Measurements from ENCODE around the gene F13A1. TPM values are rescaled to one million over a fixed set of nuclear protein-coding genes. Genes with fewer than 3 reads are reported as not detected.

The F13A1 gene
- total RNA-seq, 3 donors from 2014 or later = 11.8 to 134 (median 96.5) TPM

DNA sequence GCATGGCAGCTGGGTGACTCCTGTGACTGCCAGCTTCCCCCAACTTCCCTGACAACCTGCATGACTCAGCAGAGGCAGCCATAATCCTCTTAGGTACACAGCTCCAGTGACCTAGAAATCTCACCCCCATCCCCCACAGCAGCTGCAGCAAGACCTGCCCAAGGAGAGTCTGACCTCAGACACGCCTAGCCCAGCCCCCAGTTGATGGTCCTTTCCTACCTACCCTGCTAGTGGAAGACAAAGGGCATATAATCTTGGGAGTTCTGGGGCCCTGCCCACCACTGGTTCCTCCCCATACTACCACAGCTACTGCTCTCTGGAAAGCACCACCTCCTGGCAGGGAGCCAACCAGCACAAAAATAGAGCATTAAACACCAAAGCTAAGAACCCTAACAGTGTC, 90.2 kb downstream of the F13A1 start:
- Histone ChIP-seq H3K36me3 (ENCODE audit: low read depth) (no peaks in the 10 kb centered on the region), H3K4me3 (no peak overlapping the region), H3K4me1 (ENCODE audit: low read depth) (no peaks in the 10 kb centered on the region), H3K9me3 (no peaks in the 10 kb centered on the region)
- peak; percentile 85 to 94 (median 85) for DNase-seq
- ATAC-seq = peak; percentile 79
- intact Hi-C loops (cut with DNase I, micrococcal nuclease) = no loop called here
- TF ChIP-seq, protein P1, sequence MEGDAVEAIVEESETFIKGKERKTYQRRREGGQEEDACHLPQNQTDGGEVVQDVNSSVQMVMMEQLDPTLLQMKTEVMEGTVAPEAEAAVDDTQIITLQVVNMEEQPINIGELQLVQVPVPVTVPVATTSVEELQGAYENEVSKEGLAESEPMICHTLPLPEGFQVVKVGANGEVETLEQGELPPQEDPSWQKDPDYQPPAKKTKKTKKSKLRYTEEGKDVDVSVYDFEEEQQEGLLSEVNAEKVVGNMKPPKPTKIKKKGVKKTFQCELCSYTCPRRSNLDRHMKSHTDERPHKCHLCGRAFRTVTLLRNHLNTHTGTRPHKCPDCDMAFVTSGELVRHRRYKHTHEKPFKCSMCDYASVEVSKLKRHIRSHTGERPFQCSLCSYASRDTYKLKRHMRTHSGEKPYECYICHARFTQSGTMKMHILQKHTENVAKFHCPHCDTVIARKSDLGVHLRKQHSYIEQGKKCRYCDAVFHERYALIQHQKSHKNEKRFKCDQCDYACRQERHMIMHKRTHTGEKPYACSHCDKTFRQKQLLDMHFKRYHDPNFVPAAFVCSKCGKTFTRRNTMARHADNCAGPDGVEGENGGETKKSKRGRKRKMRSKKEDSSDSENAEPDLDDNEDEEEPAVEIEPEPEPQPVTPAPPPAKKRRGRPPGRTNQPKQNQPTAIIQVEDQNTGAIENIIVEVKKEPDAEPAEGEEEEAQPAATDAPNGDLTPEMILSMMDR (IDR thresholded peaks at IDR 0.05) = no peak

DNA sequence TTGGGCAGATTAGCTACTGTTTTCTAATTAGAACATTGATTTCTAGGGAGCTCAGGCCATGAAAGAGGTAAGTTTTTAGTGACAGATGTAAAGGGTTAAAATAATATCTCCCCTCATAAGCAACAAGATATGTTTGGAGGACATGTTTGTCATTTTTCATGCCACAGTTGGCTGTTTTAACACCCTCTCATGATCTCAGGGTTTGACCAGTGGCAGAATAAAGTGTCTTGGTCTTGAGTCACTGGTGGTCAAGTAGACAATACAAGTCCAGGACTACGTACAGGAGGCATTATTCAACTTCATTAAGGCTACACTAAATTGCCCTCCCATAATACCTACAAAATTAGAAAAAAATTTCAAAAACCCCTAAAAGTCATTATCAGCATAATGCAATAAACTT, 92.6 kb downstream of the F13A1 start:
- TF ChIP-seq, protein P1 (IDR thresholded peaks at IDR 0.05) = no peak
- no peak for ATAC-seq
- no peak for DNase-seq
- Histone ChIP-seq H3K4me1 (ENCODE audit: low read depth) (no peaks in the 10 kb centered on the region), H3K4me3 (no peak overlapping the region), H3K36me3 (ENCODE audit: low read depth) (no peaks in the 10 kb centered on the region), H3K9me3 (no peaks in the 10 kb centered on the region)
- intact Hi-C loops (cut with DNase I, micrococcal nuclease) = no loop called here

DNA sequence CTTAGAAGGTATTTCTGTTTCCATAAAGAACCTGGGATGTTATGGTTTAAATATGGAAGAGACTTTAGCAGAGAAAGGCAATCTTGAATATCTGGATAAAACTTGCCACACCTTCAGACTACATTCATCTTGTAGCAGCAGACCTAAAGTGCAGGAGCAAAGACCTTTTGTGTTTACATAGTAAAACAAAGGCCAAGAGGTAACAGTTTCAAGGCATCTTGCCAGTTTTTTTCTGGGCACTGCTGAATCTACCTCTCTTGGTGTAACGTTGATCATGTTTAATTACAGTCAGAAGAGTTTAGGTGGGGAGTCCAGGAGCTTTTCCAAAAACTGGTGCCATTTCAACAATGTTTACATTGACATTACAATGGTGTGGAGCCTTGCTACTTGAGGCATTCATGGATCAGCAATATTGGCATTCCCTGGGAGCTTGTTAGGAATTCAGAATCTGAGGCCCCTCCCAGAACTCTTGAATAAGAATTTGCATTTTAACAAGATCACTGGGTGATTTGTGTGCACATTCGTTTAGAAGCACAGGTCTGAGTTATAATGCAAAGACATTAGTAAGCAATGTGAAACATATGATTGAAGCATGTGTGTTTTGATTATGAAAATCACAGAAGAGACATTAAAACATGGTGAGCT, 94.5 kb downstream of the F13A1 start:
- TF ChIP-seq, protein P1 (IDR thresholded peaks at IDR 0.05) = no peak
- Histone ChIP-seq H3K9me3 (no peaks in the 10 kb centered on the region), H3K4me1 (ENCODE audit: low read depth) (no peaks in the 10 kb centered on the region), H3K36me3 (ENCODE audit: low read depth) (no peaks in the 10 kb centered on the region), H3K4me3 (no peak overlapping the region)
- intact Hi-C loops (cut with DNase I, micrococcal nuclease) = no loop called here
- DNase-seq (peak in 1 of 3 donors; percentile 78), ATAC-seq (peak; percentile 79)

DNA sequence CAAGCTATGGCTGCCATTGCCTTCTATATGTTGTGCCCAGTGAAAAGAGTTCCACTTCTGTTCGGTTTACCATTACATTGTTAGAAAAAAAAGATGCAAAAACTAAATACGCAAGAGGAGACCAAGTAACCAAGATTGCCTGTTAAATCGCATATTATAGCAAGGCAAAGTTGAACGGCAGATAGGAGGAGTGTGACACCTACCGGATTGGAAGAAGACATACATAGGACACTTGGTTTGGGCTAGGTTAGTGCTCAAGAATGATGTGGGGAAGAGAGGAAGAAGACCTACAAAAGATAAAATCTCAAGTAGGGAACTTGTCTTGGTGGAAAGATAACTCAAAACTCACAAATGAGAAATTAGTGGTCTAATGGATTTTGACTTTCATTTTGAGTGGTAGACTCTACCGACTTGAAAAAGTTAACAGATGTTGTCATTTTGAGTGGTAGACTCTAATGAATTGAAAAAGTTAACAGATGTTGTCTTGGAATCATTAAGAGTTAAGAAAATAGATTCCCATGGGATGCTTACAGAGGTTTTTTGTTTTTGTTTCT, 95.5 kb downstream of the F13A1 start:
- Histone ChIP-seq H3K36me3 (ENCODE audit: low read depth) (no peaks in the 10 kb centered on the region), H3K4me1 (ENCODE audit: low read depth) (no peaks in the 10 kb centered on the region), H3K4me3 (no peak overlapping the region), H3K9me3 (no peaks in the 10 kb centered on the region)
- TF ChIP-seq, protein P1 (IDR thresholded peaks at IDR 0.05) = no peak
- ATAC-seq (no peak), DNase-seq (no peak)
- intact Hi-C loops (cut with DNase I, micrococcal nuclease) = no loop called here

DNA sequence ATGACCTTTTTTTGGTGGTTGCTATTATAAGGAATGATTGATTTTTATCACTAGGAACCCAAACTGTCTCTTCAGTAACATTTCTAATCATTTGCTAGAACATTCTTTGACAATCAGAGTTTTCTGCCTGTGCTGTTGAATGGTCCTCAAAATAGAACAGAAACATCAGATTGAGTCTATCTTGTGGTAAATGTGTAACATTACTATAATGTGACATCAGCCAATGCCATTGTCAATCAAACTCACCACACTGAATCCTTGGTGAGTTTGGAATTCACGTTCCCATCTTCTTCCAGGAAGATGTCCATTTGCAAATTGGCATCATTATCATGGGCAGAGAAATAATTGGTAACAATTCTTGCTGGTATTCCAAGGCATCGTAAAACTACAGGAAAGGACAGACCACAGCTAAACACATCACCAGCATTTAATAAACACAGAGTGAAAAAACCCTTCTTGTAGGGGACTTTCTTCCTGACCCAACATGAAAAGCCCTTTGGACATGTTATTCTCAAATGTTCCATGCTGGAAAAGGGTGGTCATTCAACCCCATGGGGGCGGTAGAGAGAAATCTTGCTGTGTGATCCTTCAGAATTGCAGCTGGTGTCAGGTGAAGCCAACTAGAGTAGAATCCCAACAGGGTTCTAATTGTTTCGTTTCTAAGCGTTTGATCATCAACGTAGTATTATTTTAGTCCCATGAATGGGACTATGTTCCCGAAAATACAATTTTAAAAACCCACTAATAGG, 98.5 kb downstream of the F13A1 start:
- DNase-seq = peak in 1 of 3 donors; percentile 75
- H3K4me3 ChIP-seq = no peak overlapping the region
- ATAC-seq = peak; percentile 43
- intact Hi-C loops (cut with DNase I, micrococcal nuclease) = no loop called here
- H3K4me1 ChIP-seq (ENCODE audit: low read depth) = no peaks in the 10 kb centered on the region
- no peaks in the 10 kb centered on the region for H3K36me3 ChIP-seq (ENCODE audit: low read depth)
- H3K9me3 ChIP-seq = no peaks in the 10 kb centered on the region
- TF ChIP-seq, protein P1 (IDR thresholded peaks at IDR 0.05) = no peak

Data from mucosa of descending colon (tissue), 3 donors.